ENCODE data around the gene FAM107B. TPM values are rescaled to one million over a fixed set of nuclear protein-coding genes. Genes with fewer than 3 reads are reported as not detected.
A peak's percentile ranks its signal among the peaks of the same experiment; 100 is the strongest.

FAM107B gene
- total RNA-seq, 6 experiments from 2014 or later = 58.6 to 116 (median 68.7) TPM

DNA sequence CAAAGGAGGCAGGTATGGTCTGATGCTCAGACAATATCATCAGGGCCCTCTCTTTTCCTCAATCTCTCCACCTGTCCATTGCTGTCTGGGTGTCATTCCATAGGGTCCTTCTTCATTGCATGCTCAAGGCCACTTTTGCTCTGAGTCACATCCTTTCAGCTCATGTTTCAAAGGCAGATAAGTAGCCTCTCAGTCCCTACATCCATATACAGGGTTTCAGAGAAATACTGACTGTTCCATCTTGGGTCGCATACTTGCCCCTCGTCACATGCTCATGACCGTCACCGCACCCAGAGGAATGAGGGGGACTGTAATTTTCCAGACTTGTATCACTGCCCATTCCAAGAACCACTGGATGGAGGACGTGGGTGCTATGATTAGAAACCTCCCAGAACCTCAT, 93.4 kb downstream of the FAM107B start:
- H3K4me3 ChIP-seq = no peak overlapping the region
- no peak for DNase-seq
- H3K27me3 ChIP-seq = no peaks in the 10 kb centered on the region
- 83% methylated on average over 5 of the region's 5 CpGs for WGBS (ENCODE audit: insufficient coverage, low coverage, low lambda C conversion rate, missing lambda C conversion rate)
- intact Hi-C loops (cut with DNase I) = no loop called here
- H3K4me1 ChIP-seq = no peaks in the 10 kb centered on the region
- no peak for ATAC-seq
- H3K36me3 ChIP-seq = no peaks in the 10 kb centered on the region
- no peaks in the 10 kb centered on the region for H3K9me3 ChIP-seq
- H3K27ac ChIP-seq = no peak overlapping the region
- TF ChIP-seq POLR2A (IDR thresholded peaks at IDR 0.05) = no peak
- TF ChIP-seq, protein P1, sequence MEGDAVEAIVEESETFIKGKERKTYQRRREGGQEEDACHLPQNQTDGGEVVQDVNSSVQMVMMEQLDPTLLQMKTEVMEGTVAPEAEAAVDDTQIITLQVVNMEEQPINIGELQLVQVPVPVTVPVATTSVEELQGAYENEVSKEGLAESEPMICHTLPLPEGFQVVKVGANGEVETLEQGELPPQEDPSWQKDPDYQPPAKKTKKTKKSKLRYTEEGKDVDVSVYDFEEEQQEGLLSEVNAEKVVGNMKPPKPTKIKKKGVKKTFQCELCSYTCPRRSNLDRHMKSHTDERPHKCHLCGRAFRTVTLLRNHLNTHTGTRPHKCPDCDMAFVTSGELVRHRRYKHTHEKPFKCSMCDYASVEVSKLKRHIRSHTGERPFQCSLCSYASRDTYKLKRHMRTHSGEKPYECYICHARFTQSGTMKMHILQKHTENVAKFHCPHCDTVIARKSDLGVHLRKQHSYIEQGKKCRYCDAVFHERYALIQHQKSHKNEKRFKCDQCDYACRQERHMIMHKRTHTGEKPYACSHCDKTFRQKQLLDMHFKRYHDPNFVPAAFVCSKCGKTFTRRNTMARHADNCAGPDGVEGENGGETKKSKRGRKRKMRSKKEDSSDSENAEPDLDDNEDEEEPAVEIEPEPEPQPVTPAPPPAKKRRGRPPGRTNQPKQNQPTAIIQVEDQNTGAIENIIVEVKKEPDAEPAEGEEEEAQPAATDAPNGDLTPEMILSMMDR (IDR thresholded peaks at IDR 0.05) = no peak

GRCh38 chr10:14678637-14679036, 96.1 kb downstream of the FAM107B start:
- ATAC-seq = no peak

DNA sequence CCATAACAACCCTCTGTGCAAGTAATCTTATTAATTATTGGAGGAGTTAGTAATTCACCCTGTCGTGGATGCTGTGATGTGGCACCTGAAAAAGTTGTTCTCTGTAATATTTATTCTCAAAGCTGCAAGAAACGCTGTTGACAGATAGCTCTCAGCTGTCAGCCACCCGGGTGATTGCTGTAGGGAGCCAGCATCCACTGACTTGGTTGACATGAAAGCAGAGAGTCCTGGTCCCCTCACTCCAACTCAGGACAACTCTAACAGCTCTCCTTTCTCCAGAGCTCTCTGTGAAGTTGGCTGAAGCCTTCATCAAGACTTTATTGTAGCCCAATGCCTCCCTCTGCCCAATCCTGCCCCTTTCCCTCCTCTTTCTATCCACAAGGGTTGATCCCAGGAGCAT, 98.0 kb downstream of the FAM107B start:
- Histone ChIP-seq H3K4me1 (peaks cover 0 to 13% (median 0%) of the 10 kb centered on the region in 4 donors), H3K27me3 (no peaks in the 10 kb centered on the region), H3K4me3 (no peak overlapping the region), H3K9me3 (no peaks in the 10 kb centered on the region), H3K36me3 (no peaks in the 10 kb centered on the region), H3K27ac (no peak overlapping the region)
- ATAC-seq (no peak), DNase-seq (no peak)
- intact Hi-C loops (cut with DNase I) = no loop called here
- TF ChIP-seq, protein P1 (IDR thresholded peaks at IDR 0.05) = no peak
- TF ChIP-seq POLR2A (IDR thresholded peaks at IDR 0.05) = no peak
- 57% methylated on average over 2 of the region's 3 CpGs for WGBS (ENCODE audit: insufficient coverage, low coverage, low lambda C conversion rate, missing lambda C conversion rate)

More at GRCh38 chr10:14678637-14679036, 96.1 kb downstream of the FAM107B start:
- H3K4me3 ChIP-seq = no peak overlapping the region
- peaks cover 0 to 12% (median 0%) of the 10 kb centered on the region in 4 donors for H3K4me1 ChIP-seq
- 97% methylated on average over 3 of the region's 3 CpGs for WGBS (ENCODE audit: insufficient coverage, low coverage, low lambda C conversion rate, missing lambda C conversion rate)
- no peak for DNase-seq
- H3K36me3 ChIP-seq = no peaks in the 10 kb centered on the region
- H3K27ac ChIP-seq = no peak overlapping the region
- intact Hi-C loops (cut with DNase I) = no loop called here
- TF ChIP-seq, protein P1 (IDR thresholded peaks at IDR 0.05) = no peak
- no peak for TF ChIP-seq POLR2A (IDR thresholded peaks at IDR 0.05)
- no peaks in the 10 kb centered on the region for H3K9me3 ChIP-seq
- H3K27me3 ChIP-seq = no peaks in the 10 kb centered on the region

DNA sequence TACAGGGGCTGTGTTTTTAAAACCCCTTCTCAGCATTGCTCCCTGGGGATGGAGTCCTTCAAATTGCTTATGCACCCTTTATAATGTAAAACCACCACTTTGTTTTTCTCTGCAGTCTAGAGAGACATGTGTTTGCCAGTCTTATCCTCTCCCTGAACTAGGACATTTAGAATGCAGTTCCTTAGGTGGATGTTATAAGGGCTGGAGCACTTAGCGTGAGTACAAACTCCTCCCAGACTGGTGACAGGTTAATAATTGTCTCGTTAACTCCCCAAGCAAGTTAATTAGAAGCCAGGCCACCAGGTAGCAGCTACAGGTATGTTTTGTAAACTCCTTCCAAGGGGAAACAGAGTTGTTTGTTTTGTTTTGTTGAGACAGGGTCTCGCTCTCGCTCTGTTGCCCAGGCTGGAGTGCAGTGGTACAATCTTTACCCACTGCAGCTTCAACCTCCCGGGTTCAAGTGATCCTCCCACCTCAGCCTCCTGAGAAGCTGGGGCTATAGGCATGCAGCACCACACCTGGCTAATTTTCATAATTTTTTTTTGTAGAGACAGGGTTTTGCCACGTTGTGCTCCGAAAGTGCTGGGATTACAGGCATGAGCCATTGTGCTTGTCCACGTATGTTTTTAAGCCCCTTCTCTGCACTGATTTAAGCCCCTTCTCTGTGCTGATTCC, 100.2 kb downstream of the FAM107B start:
- no peaks in the 10 kb centered on the region for H3K36me3 ChIP-seq
- peaks cover 0 to 13% (median 0%) of the 10 kb centered on the region in 4 donors for H3K4me1 ChIP-seq
- TF ChIP-seq POLR2A (IDR thresholded peaks at IDR 0.05) = no peak
- TF ChIP-seq, protein P1 (IDR thresholded peaks at IDR 0.05) = no peak
- no peaks in the 10 kb centered on the region for H3K9me3 ChIP-seq
- intact Hi-C loops (cut with DNase I) = no loop called here
- DNase-seq (no peak), ATAC-seq (peak; percentile 93 to 97 (median 96))
- H3K27ac ChIP-seq = peak overlapping the region in 2 of 3 donors; percentile 23 to 50
- H3K4me3 ChIP-seq = peak overlapping the region in 1 of 3 donors; percentile 6
- 38% methylated on average over 6 of the region's 8 CpGs for WGBS (ENCODE audit: insufficient coverage, low coverage, low lambda C conversion rate, missing lambda C conversion rate)
- H3K27me3 ChIP-seq = no peaks in the 10 kb centered on the region

Data from right lobe of liver (tissue), 6 donors.